Measurements from ENCODE around the gene ACOT7. TPM values are rescaled to one million over a fixed set of nuclear protein-coding genes. Genes with fewer than 3 reads are reported as not detected.

Gene ACOT7
- polyA plus RNA-seq, 1 experiment, result 157 TPM

GRCh38 chr1:6245086-6245868, 148.3 kb downstream of the ACOT7 start:
- Histone ChIP-seq H3K4me3 (ENCODE audit: low read depth, low read length) (peak overlapping the region; percentile 32), H3K36me3 (ENCODE audit: control insufficient read depth, insufficient read depth, low read length) (no peaks in the 10 kb centered on the region), H3K27me3 (ENCODE audit: control insufficient read depth, insufficient read depth, low read length) (peaks cover 27% of the 10 kb centered on the region)
- ChIA-PET POLR2A (no interaction called here), CTCF (interaction anchor here (0.5 to 9.1 kb wide), 45 partner anchors 9 to 735 kb away, joined by 3 to 264 read pairs (median 5); partner anchors contain the start of genes ICMT, RNF207 and RPL22)
- TF ChIP-seq CTCF (IDR thresholded peaks at IDR 0.05; ENCODE audit: insufficient read depth, low read depth, low read length), result peak; percentile 79
- DNase-seq (ENCODE audit: low read depth), result no peak

GRCh38 chr1:6244401-6245049, 149.0 kb downstream of the ACOT7 start:
- ChIA-PET CTCF (interaction anchor here (0.6 to 9.1 kb wide), 24 partner anchors 8 to 734 kb away, joined by 3 to 264 read pairs (median 4); partner anchors contain the start of genes ICMT and RNF207), POLR2A (interaction anchor here (0.6 kb wide), 1 partner anchor 186 kb away, joined by 5 read pairs; no protein-coding TSS in a partner anchor)
- H3K27me3 ChIP-seq (ENCODE audit: control insufficient read depth, insufficient read depth, low read length), result peaks cover 27% of the 10 kb centered on the region
- no peak overlapping the region for H3K4me3 ChIP-seq (ENCODE audit: low read depth, low read length)
- no peak for TF ChIP-seq CTCF (IDR thresholded peaks at IDR 0.05; ENCODE audit: insufficient read depth, low read depth, low read length)
- no peaks in the 10 kb centered on the region for H3K36me3 ChIP-seq (ENCODE audit: control insufficient read depth, insufficient read depth, low read length)
- no peak for DNase-seq (ENCODE audit: low read depth)

GRCh38 chr1:6243993-6244392, 149.6 kb downstream of the ACOT7 start, which contains the start of gene HES3:
HES3 (plus strand) TSS chr1:6244179; CDS start chr1:6244366, 187 bp downstream.
- POLR2A ChIA-PET, result interaction anchor here (0.6 kb wide), 1 partner anchor 186 kb away, joined by 5 read pairs; no protein-coding TSS in a partner anchor
- no peak for DNase-seq (ENCODE audit: low read depth)
- Histone ChIP-seq H3K36me3 (ENCODE audit: control insufficient read depth, insufficient read depth, low read length) (no peaks in the 10 kb centered on the region), H3K4me3 (ENCODE audit: low read depth, low read length) (no peak within 1 kb of the TSS), H3K27me3 (ENCODE audit: control insufficient read depth, insufficient read depth, low read length) (peaks cover 29% of the 10 kb centered on the region)
- CTCF ChIA-PET, result interaction anchor here (0.8 to 3.2 kb wide), 8 partner anchors 8 to 210 kb away, joined by 3 to 27 read pairs (median 5); partner anchors contain the start of genes ICMT and RNF207
- no peak for TF ChIP-seq CTCF (IDR thresholded peaks at IDR 0.05; ENCODE audit: insufficient read depth, low read depth, low read length)

GRCh38 chr1:6243053-6243834, 150.3 kb downstream of the ACOT7 start:
- Histone ChIP-seq H3K36me3 (ENCODE audit: control insufficient read depth, insufficient read depth, low read length) (no peaks in the 10 kb centered on the region), H3K4me3 (ENCODE audit: low read depth, low read length) (no peak overlapping the region), H3K27me3 (ENCODE audit: control insufficient read depth, insufficient read depth, low read length) (peaks cover 29% of the 10 kb centered on the region)
- TF ChIP-seq CTCF (IDR thresholded peaks at IDR 0.05; ENCODE audit: insufficient read depth, low read depth, low read length), result no peak
- no peak for DNase-seq (ENCODE audit: low read depth)
- CTCF ChIA-PET, result interaction anchor here (1.0 to 2.4 kb wide), 6 partner anchors 37 to 209 kb away, joined by 3 to 11 read pairs (median 8); partner anchors contain the start of gene RNF207
- POLR2A ChIA-PET, result no interaction called here

Measured in BJ (cell line).